Forelimb muscle (tissue), 1 donor: ENCODE results near the gene C2CD2. TPM values are rescaled to one million over a fixed set of nuclear protein-coding genes. Genes with fewer than 3 reads are reported as not detected.

Source experiments
- DNase-seq: peaks from one replicate; pipeline ENCODE4 v3.0.0-alpha.2; 2013; ENCODE audit warnings: low read depth
- polyA plus RNA-seq: library from polyadenylated mRNA; unstranded; fragments of 120-200 nt; gene quantifications from one replicate; pipeline ENCODE4 v1.2.1, GENCODE V29; 2013; ENCODE audit not compliant: insufficient read length

The C2CD2 gene
- polyA plus RNA-seq, 1 donor = 9.6 TPM

- no peak for DNase-seq
These were observed 39.5 kb downstream of the C2CD2 start for GRCh38 chr21:41914358-41914757.

- DNase-seq = no peak
These were observed 40.6 kb downstream of the C2CD2 start for GRCh38 chr21:41913230-41913629.

- no peak for DNase-seq
These were observed 45.0 kb downstream of the C2CD2 start for GRCh38 chr21:41908829-41909228.

GRCh38 chr21:41907496-41908258 is 46.1 kb downstream of the C2CD2 start:
- no peak for DNase-seq

GRCh38 chr21:41906770-41907169 is 47.0 kb downstream of the C2CD2 start:
- DNase-seq = no peak

GRCh38 chr21:41903559-41904351 is 50.1 kb downstream of the C2CD2 start:
- DNase-seq = no peak

GRCh38 chr21:41902946-41903345 is 50.9 kb downstream of the C2CD2 start:
- DNase-seq = no peak

- DNase-seq = no peak
These were observed 52.0 kb downstream of the C2CD2 start for GRCh38 chr21:41901782-41902181.

- no peak for DNase-seq
These were observed 52.7 kb downstream of the C2CD2 start for GRCh38 chr21:41901099-41901498.

GRCh38 chr21:41900401-41900800 is 53.4 kb downstream of the C2CD2 start:
- no peak for DNase-seq

GRCh38 chr21:41899426-41900202 is 54.2 kb downstream of the C2CD2 start:
- DNase-seq = no peak

GRCh38 chr21:41898998-41899397 is 54.8 kb downstream of the C2CD2 start:
- no peak for DNase-seq

GRCh38 chr21:41897700-41898099 is 56.1 kb downstream of the C2CD2 start:
- no peak for DNase-seq

GRCh38 chr21:41897047-41897669 is 56.7 kb downstream of the C2CD2 start:
- no peak for DNase-seq

- no peak for DNase-seq
These were observed 58.0 kb downstream of the C2CD2 start for GRCh38 chr21:41895643-41896493.

GRCh38 chr21:41894922-41895557 is 58.8 kb downstream of the C2CD2 start:
- no peak for DNase-seq

GRCh38 chr21:41894511-41894910 is 59.3 kb downstream of the C2CD2 start:
- no peak for DNase-seq

- DNase-seq = no peak
These were observed 61.1 kb downstream of the C2CD2 start for GRCh38 chr21:41892726-41893125.

GRCh38 chr21:41891132-41891531 is 62.7 kb downstream of the C2CD2 start:
- no peak for DNase-seq

- no peak for DNase-seq
These were observed 63.5 kb downstream of the C2CD2 start for GRCh38 chr21:41890355-41890754.
